Esophagus muscularis mucosa (tissue), 3 donors: Measurements from ENCODE around the gene CDK5.

Source experiments
- CTCF ChIP-seq, 3 experiments: fragments of 200-600 bp in 2 of 3; fragments of 450-650 bp in 1 of 3; sonication (generic) in 2 of 3; IDR thresholded peaks; one replicate each; pipeline ENCODE4 v1.5.1; 2017 to 2019; ENCODE audit warnings: antibody characterized with exemption in 3 of 3, mild to moderate bottlenecking in 2 of 3, moderate library complexity in 1 of 3
- POLR2A ChIP-seq: fragments of 450-650 bp; IDR thresholded peaks from one replicate; pipeline ENCODE4 v1.6.1; 2017; ENCODE audit warnings: antibody characterized with exemption, moderate library complexity, mild to moderate bottlenecking, low read depth
- POLR2AphosphoS5 ChIP-seq, 2 donors: sonication (generic); formaldehyde crosslinking; IDR thresholded peaks; one replicate each; pipeline ENCODE4 v1.6.1; 2017; ENCODE audit warnings: antibody characterized with exemption in 2 of 2

DNA sequence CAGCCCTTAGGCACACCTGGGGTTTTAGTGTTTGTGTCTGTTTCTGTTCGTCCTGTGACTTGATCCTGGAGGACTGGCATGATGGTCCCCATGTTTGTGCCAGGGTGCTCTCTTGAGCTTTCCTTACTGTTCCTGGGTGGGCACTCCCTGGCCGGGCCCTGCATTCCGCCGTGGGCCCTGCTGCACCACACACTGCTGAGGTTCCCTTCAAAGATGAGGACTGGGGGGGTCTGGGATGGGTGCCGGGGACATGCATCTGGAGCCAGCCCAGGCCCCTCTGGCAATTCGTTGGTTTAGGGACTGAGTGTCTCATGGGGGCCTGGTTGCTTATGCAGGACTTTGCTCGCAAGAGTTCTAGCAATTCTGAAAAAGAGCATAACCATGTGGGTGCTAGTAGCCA lies 33.3 kb upstream of the CDK5 start:
- no peak for TF ChIP-seq CTCF (IDR thresholded peaks at IDR 0.05)
- no peak for TF ChIP-seq POLR2A
- TF ChIP-seq POLR2AphosphoS5 (IDR thresholded peaks at IDR 0.05) = no peak
